GM10266 (cell line): ENCODE results near the gene TP53AIP1.

Source experiments
- DNase-seq: peaks from one replicate; pipeline ENCODE4 v3.0.0; 2012; ENCODE audit errors: extremely low spot score
- CTCF ChIP-seq: IDR thresholded peaks from 2 replicates; pipeline ENCODE4 v1.5.1; 2012; ENCODE audit warnings: mild to moderate bottlenecking, low read depth; ENCODE audit not compliant: control insufficient read depth, insufficient read depth; ENCODE audit errors: missing control alignments

The TP53AIP1 gene

DNA sequence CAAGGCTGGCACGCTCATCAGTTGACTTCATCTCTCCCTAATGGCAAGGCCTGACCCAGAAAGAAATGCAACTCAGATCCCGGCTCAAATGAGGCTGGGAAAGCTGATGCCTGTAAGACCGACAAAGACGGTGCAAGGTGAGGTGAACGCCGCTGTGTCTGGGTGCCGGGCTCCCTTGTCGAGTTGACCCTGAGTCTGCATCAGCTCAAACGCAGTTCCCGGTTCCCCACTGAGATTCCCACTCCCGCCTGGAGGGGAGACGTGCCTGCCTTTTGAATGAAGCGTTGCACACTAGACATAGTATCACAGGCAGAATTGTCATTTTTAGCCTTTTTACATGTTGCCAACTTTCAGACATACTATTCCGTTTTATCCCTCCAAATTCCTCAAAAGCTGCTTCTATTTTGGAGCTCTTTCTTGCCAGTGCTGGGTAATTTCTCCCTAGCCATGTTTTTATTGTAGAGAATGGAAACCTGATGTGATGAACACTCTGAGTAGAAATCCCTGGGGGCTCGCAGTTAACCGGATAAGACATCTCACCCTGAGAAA lies 831 bp upstream of the TP53AIP1 start:
- no peak for TF ChIP-seq CTCF
- no peak for DNase-seq

GRCh38 chr11:128942272-128942612 lies 429 bp downstream of the TP53AIP1 start:
- no peak for DNase-seq
- TF ChIP-seq CTCF = no peak

GRCh38 chr11:128941573-128942271 lies 949 bp downstream of the TP53AIP1 start:
- no peak for DNase-seq
- no peak for TF ChIP-seq CTCF

DNA sequence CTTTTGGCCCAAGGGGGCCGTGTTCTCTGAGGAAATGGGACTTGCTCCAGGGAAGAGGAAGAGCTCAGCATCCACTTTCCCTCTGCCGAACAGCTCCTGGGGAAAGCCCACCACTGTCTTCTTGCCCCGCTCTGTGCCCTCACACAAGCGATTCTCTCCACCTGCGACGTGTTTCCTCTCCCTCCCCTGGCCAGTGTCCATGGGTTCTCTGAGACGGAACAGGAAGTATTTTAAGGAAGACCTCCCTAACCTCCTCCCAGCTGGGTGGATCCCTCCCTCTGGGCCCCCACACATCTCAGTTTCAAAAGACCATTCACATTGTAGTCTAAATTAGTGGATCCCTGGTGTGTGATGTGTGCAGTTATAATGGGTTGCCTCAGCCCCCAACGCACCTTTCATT lies 1.6 kb downstream of the TP53AIP1 start:
- DNase-seq = no peak
- no peak for TF ChIP-seq CTCF

DNA sequence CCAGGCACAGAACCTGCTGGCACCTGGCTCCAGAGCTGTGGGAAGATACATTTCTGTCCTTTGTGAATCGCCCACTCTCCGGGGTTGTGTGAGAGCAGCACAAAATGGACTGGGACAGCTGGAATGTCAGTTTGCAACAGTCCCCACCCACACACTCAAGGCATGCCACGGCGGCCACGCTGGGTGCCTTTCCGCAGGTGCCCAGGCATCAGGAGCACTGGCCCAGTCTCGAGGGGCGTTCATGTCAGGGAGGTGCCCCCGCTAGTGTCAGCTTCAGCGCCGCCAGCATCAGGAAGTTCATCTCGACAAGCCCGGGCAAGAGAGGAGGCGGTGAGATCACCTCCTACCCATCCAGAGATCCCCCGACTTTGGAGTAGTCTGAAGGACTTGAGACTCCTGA lies 2.1 kb downstream of the TP53AIP1 start:
- no peak for DNase-seq
- no peak for TF ChIP-seq CTCF

DNA sequence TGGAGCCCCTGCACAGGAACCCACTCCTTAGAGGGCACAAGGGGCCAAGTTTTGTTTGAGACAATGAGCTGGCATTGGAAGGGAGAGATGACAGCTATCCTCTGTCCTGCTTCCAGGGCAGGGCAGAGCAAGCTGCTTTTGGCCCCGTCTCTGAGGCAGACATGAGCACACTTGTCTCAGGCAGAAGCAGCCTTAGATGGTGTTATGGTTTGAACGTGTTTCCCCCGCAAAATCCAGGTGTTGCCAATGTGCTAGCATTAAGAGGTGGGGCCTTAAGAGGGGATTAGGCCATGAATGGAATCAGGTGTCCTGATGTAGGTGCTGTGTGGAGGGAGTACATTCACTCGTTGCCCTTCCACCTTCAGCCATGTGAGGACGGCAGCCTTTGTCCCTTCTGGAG lies 2.5 kb downstream of the TP53AIP1 start:
- DNase-seq = no peak
- TF ChIP-seq CTCF = no peak

- TF ChIP-seq CTCF = no peak
- DNase-seq = no peak
Observed at GRCh38 chr11:128939591-128939990, 3.1 kb downstream of the TP53AIP1 start.
